SK-N-MC (cell line): ENCODE results near the gene SCD5.
A peak's percentile ranks its signal among the peaks of the same experiment; 100 is the strongest.

Experiments
- DNase-seq: peaks from one replicate; pipeline ENCODE4 v3.0.0-alpha.2; 2011; ENCODE audit warnings: low read depth, low spot score
- H3K27ac ChIP-seq: fragments of 200-600 bp; sonication (generic); 2 replicates; pipeline ENCODE4 v1.5.1; 2016; ENCODE audit warnings: mixed run types
- H3K36me3 ChIP-seq: fragments of 200-600 bp; sonication (generic); 2 replicates; pipeline ENCODE4 v1.6.1; 2017; ENCODE audit warnings: antibody characterized with exemption, low read length, mixed read lengths; ENCODE audit not compliant: insufficient read depth
- H3K4me3 ChIP-seq: fragments of 200-600 bp; sonication (generic); 2 replicates; pipeline ENCODE4 v1.5.1; 2016
- H3K9ac ChIP-seq: fragments of 200-600 bp; sonication (generic); 2 replicates; pipeline ENCODE4 v1.8.0; 2017; ENCODE audit warnings: mixed run types, mixed read lengths; ENCODE audit not compliant: insufficient read length
- H3K9me3 ChIP-seq: fragments of 200-600 bp; sonication (generic); 2 replicates; pipeline ENCODE4 v1.6.1; 2017; ENCODE audit warnings: low read depth, mild to moderate bottlenecking, antibody characterized with exemption, low read length, moderate library complexity, mixed read lengths
- EZH2 ChIP-seq: fragments of 200-600 bp; sonication (generic); IDR thresholded peaks from one replicate; pipeline ENCODE4 v1.6.1; 2017; ENCODE audit warnings: antibody characterized with exemption
- FOXP2 ChIP-seq: optimal IDR thresholded peaks from 2 replicates; pipeline ENCODE3; 2011; ENCODE audit warnings: mild to moderate bottlenecking, moderate library complexity; ENCODE audit not compliant: insufficient read depth; ENCODE audit errors: extremely low read length, control extremely low read depth
- POLR2AphosphoS5 ChIP-seq: IDR thresholded peaks from 2 replicates; pipeline ENCODE4 v1.6.1; 2012; ENCODE audit warnings: mild to moderate bottlenecking, low read depth, low read length, borderline replicate concordance

SCD5 gene

DNA sequence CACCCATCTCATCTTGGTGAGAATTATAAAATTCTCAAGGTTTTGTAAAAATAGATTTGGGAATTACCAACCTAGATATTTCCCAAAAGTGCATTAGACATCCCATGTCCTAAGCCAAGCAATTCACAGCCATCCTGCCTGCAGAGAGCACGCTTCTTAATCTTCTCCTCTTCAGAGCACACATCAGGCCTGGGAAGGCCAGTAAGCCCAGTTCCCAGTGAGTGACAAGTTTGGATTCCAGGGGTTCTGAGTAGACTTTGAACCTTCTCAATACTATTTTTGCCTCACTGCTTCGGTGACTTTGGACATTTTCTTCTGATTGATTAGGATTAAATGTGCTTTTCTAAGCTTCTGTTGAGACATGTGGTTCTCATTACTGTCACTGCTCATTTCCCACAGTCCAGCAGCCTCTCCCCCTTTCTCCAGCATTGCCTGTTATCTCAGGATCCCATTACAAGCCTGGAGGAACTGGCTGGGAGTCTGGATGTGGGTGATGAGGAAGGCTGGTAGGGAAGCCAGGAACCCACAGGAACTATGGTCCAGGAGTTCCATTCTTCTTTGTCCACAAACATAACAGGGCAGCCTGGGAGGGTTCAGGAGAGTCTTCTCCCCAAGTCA is 180.4 kb downstream of the SCD5 start:
- H3K36me3 ChIP-seq = no peaks in the 10 kb centered on the region
- no peak overlapping the region for H3K9ac ChIP-seq
- H3K9me3 ChIP-seq = no peaks in the 10 kb centered on the region
- TF ChIP-seq EZH2 (no peak), POLR2AphosphoS5 (no peak), FOXP2 (no peak)
- no peak overlapping the region for H3K27ac ChIP-seq
- no peak for DNase-seq
- H3K4me3 ChIP-seq = peak overlapping the region; percentile 2; the same call in 1 of the 2 replicates

DNA sequence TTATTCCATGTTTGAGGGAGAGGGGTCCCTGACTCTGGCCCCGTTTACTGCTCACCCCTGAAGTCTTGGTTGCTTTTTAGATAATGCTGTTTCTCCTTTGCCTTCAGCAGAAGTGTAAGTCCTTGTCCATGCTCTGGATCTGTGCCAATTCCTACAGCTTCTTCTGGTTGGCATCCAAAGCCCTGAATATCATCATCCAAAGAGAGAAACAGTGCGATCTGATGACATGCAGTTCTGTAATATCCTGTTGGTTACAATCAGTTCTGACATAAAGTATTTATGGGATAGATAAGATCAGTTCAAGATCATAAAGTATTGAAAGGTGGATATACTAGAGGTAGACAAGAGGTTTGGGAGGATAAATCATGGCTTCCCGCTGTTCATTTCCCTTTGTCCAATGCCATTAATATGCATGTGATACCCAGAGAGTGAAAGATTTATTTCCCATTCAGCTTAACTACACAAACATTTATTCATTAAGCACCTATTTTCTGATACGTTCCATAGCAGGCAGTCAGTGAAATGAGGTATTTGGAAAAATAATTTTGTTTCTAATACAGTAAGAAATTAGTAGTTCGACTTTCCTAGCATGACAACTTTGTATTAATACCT is 183.7 kb downstream of the SCD5 start:
- H3K27ac ChIP-seq = no peak overlapping the region
- no peak overlapping the region for H3K4me3 ChIP-seq
- no peak for TF ChIP-seq FOXP2
- no peak for TF ChIP-seq EZH2
- TF ChIP-seq POLR2AphosphoS5 = no peak
- no peak for DNase-seq
- H3K36me3 ChIP-seq = no peaks in the 10 kb centered on the region
- H3K9me3 ChIP-seq = no peaks in the 10 kb centered on the region
- no peak overlapping the region for H3K9ac ChIP-seq

DNA sequence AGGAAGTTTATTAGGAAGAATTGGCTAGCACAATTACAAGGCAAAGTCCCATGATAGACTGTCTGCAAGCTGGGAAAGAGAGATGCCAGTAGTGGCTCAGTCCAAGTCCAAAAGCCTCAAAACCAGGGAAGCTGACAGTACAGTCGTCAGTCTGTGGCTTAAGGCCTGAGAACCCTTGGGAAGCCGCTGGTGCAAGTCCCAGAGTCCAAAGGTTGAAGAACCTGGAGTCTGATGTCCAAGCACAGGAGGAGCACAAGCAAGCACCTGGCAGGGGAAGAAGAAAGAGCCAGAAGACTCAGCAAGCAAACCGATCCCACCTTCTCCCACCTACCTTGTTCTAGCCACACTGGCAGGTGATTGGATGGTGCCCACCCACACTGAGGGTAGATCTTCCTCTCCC is 185.5 kb downstream of the SCD5 start:
- no peaks in the 10 kb centered on the region for H3K9me3 ChIP-seq
- H3K4me3 ChIP-seq = no peak overlapping the region
- no peaks in the 10 kb centered on the region for H3K36me3 ChIP-seq
- DNase-seq = no peak
- no peak overlapping the region for H3K9ac ChIP-seq
- no peak overlapping the region for H3K27ac ChIP-seq
- TF ChIP-seq EZH2 = no peak
- no peak for TF ChIP-seq FOXP2
- no peak for TF ChIP-seq POLR2AphosphoS5

DNA sequence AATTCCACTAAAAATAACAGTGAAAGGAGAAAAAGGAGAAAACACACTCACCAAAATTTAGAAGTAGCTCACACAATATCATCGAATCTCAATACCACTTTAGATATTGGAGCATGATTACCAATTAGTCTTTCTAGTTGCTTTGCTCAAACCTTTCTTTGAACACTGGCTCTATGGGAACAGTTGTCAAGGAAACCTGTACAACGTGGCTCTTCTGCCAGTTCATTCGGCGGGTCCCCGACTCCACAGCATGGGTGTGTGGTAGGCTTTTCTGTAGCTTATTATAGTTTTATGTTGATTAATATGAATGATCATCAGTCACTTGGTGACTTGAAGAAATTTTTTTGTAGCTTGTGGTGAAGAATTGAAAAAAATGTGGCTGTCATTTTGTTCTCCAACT is 186.6 kb downstream of the SCD5 start:
- H3K36me3 ChIP-seq = no peaks in the 10 kb centered on the region
- no peak for DNase-seq
- H3K4me3 ChIP-seq = no peak overlapping the region
- no peak overlapping the region for H3K9ac ChIP-seq
- no peak for TF ChIP-seq EZH2
- no peak for TF ChIP-seq FOXP2
- no peak for TF ChIP-seq POLR2AphosphoS5
- no peak overlapping the region for H3K27ac ChIP-seq
- no peaks in the 10 kb centered on the region for H3K9me3 ChIP-seq

DNA sequence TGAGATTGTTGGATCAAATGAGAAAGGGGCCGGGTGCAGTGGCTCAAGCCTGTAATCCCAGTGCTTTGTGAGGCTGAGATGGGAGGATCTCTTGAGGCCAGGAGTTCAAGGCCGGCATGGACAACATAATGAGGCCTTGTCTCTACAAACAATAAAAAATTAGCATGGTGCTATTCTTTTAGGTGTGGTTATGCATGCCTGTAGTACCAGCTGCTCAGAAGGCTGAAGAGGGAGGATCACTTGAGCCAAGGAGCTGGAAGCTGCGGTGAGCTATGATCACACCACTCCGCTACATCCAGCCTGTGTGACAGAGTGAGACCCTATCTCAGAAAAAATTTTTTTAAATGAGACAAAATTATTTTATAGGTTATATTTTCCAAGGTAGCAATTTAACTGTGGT is 187.1 kb downstream of the SCD5 start:
- Histone ChIP-seq H3K4me3 (no peak overlapping the region), H3K36me3 (no peaks in the 10 kb centered on the region), H3K27ac (no peak overlapping the region), H3K9ac (no peak overlapping the region), H3K9me3 (no peaks in the 10 kb centered on the region)
- no peak for DNase-seq
- TF ChIP-seq POLR2AphosphoS5 (no peak), FOXP2 (no peak), EZH2 (no peak)

DNA sequence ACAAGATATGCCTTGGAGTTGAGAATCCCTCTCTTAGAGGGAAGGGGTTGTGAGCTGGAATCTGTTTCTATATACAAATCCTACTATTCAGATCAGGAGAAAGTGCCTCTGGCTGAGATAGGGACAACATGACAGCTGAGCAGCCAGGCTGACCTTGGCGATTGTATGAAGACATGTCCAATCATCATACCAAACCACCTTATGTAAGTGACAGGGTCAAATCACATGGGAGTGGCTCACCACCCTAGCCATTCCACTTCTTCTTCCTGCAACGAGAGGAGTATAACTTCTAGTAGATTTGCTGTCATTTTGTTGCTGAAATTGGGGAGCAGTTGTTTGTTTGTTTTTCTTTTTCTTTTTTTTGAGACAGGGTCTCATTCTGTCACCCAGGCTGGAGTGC is 188.6 kb downstream of the SCD5 start:
- DNase-seq = no peak
- TF ChIP-seq FOXP2 (no peak), POLR2AphosphoS5 (no peak), EZH2 (no peak)
- Histone ChIP-seq H3K36me3 (no peaks in the 10 kb centered on the region), H3K4me3 (no peak overlapping the region), H3K27ac (no peak overlapping the region), H3K9ac (no peak overlapping the region), H3K9me3 (no peaks in the 10 kb centered on the region)

DNA sequence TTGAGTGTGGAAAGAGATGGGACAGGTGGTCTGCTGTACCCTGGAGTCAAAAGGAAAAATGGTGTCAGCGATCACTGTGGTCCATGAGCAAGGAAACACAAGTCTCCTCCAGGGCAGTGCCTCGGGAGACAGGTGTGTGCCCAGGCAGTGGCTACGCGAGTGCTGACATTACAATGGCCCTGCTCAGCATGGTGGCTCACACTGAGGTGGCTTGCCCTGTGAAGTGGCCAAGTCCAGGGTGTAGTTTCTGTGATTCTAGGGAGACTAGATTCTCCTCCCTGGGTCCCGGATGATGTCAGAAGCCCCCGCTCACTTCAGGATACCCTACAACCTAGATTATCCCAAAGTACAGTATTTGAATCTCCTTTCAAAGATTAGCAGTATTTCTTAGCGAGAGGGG is 192.0 kb downstream of the SCD5 start:
- H3K4me3 ChIP-seq = no peak overlapping the region
- no peak overlapping the region for H3K27ac ChIP-seq
- no peak for TF ChIP-seq FOXP2
- no peak for TF ChIP-seq POLR2AphosphoS5
- TF ChIP-seq EZH2 = no peak
- no peaks in the 10 kb centered on the region for H3K9me3 ChIP-seq
- no peak overlapping the region for H3K9ac ChIP-seq
- no peaks in the 10 kb centered on the region for H3K36me3 ChIP-seq
- DNase-seq = no peak

DNA sequence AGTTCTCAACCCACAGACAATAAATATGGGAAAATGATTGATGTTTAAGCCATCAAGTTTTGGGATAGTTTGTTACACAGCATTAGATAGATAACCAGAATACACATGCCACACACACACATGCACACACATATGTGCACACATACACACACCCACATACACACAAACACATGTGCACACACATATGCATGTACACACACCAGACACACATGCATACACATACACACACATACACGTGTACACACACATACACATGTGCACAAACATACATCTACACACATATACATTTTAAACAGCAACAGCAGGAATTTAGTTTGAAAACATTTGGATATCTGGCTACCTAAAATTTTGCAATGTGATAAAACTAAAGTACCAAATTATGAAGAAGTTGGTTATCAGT is 194.1 kb downstream of the SCD5 start:
- no peak for DNase-seq
- no peak overlapping the region for H3K9ac ChIP-seq
- no peak overlapping the region for H3K4me3 ChIP-seq
- no peaks in the 10 kb centered on the region for H3K9me3 ChIP-seq
- no peak overlapping the region for H3K27ac ChIP-seq
- H3K36me3 ChIP-seq = no peaks in the 10 kb centered on the region
- TF ChIP-seq EZH2 (no peak), FOXP2 (no peak), POLR2AphosphoS5 (no peak)

DNA sequence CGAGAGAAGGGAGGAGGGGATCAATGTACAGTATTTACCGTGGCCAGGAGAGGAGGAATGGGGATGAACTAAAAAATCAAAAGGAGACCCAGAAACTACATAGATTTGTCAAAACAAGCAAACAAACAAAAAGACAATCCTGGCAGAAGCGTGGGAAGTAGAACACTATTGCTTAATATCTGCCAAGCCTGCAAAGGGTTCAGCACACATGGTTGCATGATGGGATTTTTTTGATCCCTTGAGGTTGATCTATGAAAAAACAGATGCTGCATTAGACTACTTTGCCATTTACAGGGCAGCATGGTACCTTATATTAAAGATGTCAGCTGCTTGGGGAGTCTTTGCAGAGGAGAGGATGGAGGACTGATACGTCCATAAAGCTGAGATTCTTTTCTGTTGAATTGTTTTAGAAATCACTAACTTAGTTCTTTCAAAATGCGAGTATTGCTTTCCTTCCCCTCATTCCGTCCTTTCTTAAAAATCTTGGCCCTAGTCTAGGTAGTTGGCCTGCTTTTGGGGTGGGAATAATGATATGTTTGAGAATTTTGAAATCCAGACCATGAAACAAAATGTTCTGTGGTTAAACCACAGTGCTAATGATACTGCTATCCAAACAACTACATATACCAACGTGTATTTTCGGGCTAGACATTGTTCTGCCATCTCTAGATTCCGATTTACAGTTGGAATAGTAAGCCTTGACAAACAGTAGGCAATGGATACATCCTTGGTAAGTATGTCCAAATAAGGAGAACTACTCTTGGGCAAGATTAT is 197.2 kb downstream of the SCD5 start:
- Histone ChIP-seq H3K9ac (no peak overlapping the region), H3K36me3 (no peaks in the 10 kb centered on the region), H3K4me3 (no peak overlapping the region), H3K27ac (no peak overlapping the region), H3K9me3 (no peaks in the 10 kb centered on the region)
- TF ChIP-seq EZH2 (no peak), FOXP2 (no peak), POLR2AphosphoS5 (no peak)
- DNase-seq = no peak
